ENCODE measurements around the gene GP1BA.

- no peak for TF ChIP-seq FOXM1 (IDR thresholded peaks at IDR 0.05; ENCODE audit: borderline replicate concordance)
- TF ChIP-seq SUZ12 (IDR thresholded peaks at IDR 0.05), result no peak
Observed at GRCh38 chr17:4900231-4901107, 31.6 kb upstream of the GP1BA start.
